Measurements from ENCODE around the gene S100A13. TPM values are rescaled to one million over a fixed set of nuclear protein-coding genes. Genes with fewer than 3 reads are reported as not detected.
A peak's percentile ranks its signal among the peaks of the same experiment; 100 is the strongest.

The S100A13 gene
- total RNA-seq, 2 experiments from 2014 or later = 4.8 to 10.3 TPM

DNA sequence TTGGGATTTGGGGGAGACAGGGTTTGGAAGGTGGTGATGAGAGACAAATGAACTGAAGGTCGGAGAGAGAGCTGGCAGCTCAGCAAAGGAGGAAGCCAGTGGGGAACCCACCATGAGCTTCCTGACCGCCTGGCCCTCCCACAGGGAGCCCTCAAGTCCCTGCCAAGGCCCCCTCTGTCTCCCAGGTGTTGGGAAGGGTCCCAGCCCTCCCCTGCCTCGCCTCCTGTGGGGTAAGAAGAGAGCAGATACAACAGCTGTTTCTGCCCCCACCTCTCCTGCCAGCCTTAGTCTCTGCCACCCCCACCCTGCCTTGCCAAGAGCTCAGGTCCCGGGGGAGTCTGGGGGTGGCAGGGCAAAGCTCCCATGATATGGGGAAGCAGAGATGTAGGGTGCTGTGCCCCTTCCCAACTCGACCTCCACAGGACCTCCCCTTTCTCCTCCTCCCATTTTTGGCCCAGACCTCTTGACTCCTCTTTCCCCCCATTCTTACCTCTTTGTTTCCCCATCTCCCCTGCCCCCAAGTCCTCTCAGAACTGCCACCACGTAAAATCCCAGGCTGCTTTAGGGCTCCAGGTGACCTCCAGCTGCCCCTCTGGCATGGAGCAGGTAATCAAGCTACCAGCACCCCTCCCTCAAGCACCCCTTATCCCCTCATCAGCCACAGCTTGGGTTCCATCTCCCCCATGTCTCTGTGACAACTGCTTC lies 1.5 kb upstream of the S100A13 start:
- Histone ChIP-seq H3K27ac (ENCODE audit: low read depth, low read length, poor library complexity, severe bottlenecking) (no peak overlapping the region), H2AFZ (ENCODE audit: low read length) (no peak overlapping the region), H3K4me1 (ENCODE audit: insufficient read depth, low read length, poor library complexity, severe bottlenecking) (peaks cover 16% of the 10 kb centered on the region), H3K4me2 (ENCODE audit: low read length) (no peak overlapping the region), H3K4me3 (ENCODE audit: low read depth, low read length, poor library complexity, severe bottlenecking) (no peak overlapping the region), H4K20me1 (ENCODE audit: insufficient read depth, low read length) (no peaks in the 10 kb centered on the region), H3K36me3 (ENCODE audit: insufficient read depth, low read length) (no peaks in the 10 kb centered on the region), H3K79me2 (ENCODE audit: insufficient read depth, low read depth, low read length) (no peaks in the 10 kb centered on the region), H3K9me2 (ENCODE audit: insufficient read depth, low read length) (no peaks in the 10 kb centered on the region), H3K9me3 (ENCODE audit: low read length) (no peaks in the 10 kb centered on the region)
- BruUV-seq (replicated peaks) = no TSS peak
- no peak for TF ChIP-seq EZH2phosphoT487 (IDR thresholded peaks at IDR 0.05; ENCODE audit: borderline replicate concordance, low read depth, low read length)
- TF ChIP-seq, protein P1, sequence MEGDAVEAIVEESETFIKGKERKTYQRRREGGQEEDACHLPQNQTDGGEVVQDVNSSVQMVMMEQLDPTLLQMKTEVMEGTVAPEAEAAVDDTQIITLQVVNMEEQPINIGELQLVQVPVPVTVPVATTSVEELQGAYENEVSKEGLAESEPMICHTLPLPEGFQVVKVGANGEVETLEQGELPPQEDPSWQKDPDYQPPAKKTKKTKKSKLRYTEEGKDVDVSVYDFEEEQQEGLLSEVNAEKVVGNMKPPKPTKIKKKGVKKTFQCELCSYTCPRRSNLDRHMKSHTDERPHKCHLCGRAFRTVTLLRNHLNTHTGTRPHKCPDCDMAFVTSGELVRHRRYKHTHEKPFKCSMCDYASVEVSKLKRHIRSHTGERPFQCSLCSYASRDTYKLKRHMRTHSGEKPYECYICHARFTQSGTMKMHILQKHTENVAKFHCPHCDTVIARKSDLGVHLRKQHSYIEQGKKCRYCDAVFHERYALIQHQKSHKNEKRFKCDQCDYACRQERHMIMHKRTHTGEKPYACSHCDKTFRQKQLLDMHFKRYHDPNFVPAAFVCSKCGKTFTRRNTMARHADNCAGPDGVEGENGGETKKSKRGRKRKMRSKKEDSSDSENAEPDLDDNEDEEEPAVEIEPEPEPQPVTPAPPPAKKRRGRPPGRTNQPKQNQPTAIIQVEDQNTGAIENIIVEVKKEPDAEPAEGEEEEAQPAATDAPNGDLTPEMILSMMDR (conservative IDR thresholded peaks at IDR 0.05; ENCODE audit: low read length) = no peak
- ChIA-PET CTCF (ENCODE audit: unreplicated experiment) (interaction anchor here (0.6 to 1.9 kb wide), 2 partner anchors 56 to 276 kb away, joined by 3 to 6 read pairs; no protein-coding TSS in a partner anchor), POLR2A (no interaction called here)
- no peak for DNase-seq (ENCODE audit: low spot score)
- intact Hi-C loops (cut with micrococcal nuclease; ENCODE audit: unreplicated experiment) = no loop called here

DNA sequence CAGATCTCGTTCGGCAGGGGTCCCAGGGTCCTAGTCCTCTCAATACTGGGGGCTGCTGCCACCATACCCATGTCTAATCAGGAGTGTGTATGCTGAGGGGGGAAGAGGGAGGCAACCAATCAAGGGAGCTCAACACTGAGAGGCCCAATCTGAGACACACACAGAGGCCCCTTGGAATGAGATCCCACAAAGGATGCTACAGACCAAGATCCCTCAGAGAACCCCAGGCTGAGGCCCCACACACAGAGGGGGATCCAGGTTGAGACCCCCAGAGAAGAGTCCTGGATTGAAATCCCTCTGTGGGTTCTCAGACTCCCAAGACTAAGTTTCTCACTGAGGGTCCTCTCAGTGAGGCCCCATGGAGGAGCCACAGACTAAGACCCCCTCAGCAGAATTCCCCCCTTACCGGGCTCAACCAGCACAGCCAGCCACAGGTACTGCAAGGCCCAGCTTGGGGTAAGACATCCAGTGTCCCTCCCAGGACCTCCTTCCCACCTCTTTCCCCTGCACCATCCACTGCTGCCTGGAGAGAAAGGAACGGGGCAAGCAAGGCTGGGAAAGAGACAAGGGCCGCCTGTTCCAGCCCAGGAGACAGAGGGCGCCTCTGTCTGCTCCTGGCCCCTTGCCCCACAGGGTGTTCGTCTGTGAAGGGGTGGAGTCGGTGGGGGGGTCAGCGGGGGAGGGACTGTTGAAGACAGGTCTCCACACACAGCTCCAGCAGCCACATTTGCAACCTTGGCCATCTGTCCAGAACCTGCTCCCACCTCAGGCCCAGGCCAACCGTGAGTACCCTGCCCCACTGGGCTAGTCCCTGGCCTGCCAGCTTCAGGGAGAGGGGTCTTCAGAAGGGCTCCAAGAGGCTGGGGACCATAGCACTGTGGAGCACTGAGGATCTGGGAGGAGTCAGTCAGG lies 666 bp upstream of the S100A13 start, which contains the start of gene S100A1:
Gene S100A1 (plus strand): TSS at position 720 of the 912 bp plus-strand sequence. CDS start 2,088 bp downstream, outside the sequence.
- Histone ChIP-seq H3K27ac (ENCODE audit: low read depth, low read length, poor library complexity, severe bottlenecking) (no peak within 1 kb of the TSS), H2AFZ (ENCODE audit: low read length) (peak within 1 kb of the TSS; percentile 61; the same call in 1 of the 2 replicates)
- no peak for TF ChIP-seq EZH2phosphoT487 (IDR thresholded peaks at IDR 0.05; ENCODE audit: borderline replicate concordance, low read depth, low read length)
- TF ChIP-seq, protein P1 (conservative IDR thresholded peaks at IDR 0.05; ENCODE audit: low read length) = peak; percentile 2; the same call in 1 of the 2 replicates

More for the DNA sequence above, 666 bp upstream of the S100A13 start, which contains the start of gene S100A1:
- intact Hi-C loops (cut with micrococcal nuclease; ENCODE audit: unreplicated experiment) = no loop called here
- Histone ChIP-seq H4K20me1 (ENCODE audit: insufficient read depth, low read length) (no peaks in the 10 kb centered on the region), H3K9me2 (ENCODE audit: insufficient read depth, low read length) (no peaks in the 10 kb centered on the region), H3K4me1 (ENCODE audit: insufficient read depth, low read length, poor library complexity, severe bottlenecking) (peaks cover 16% of the 10 kb centered on the region), H3K36me3 (ENCODE audit: insufficient read depth, low read length) (no peaks in the 10 kb centered on the region), H3K79me2 (ENCODE audit: insufficient read depth, low read depth, low read length) (no peaks in the 10 kb centered on the region), H3K4me2 (ENCODE audit: low read length) (peak within 1 kb of the TSS; percentile 39; the same call in 1 of the 2 replicates), H3K4me3 (ENCODE audit: low read depth, low read length, poor library complexity, severe bottlenecking) (peak within 1 kb of the TSS; percentile 26), H3K9me3 (ENCODE audit: low read length) (no peaks in the 10 kb centered on the region)
- no peak for DNase-seq (ENCODE audit: low spot score)
- BruUV-seq (replicated peaks) = no TSS peak
- ChIA-PET POLR2A (interaction anchor here (0.9 to 1.2 kb wide), 2 partner anchors 9 to 23 kb away, joined by 3 read pairs; no protein-coding TSS in a partner anchor), CTCF (ENCODE audit: unreplicated experiment) (interaction anchor here (1.9 kb wide), 1 partner anchor 56 kb away, joined by 6 read pairs; no protein-coding TSS in a partner anchor)

Data from OCI-LY7 (cell line).